Activated gamma-delta T cell treated with Interleukin-2 at 50 U/mL for 16 hours (primary cell): Measurements from ENCODE around the gene AK8.
"Not testable (repeated sequence)": the region's sequence is repeated elsewhere in the genome, so short reads cannot be mapped to it uniquely, and the experiment has no call there.

Experiments used
- DNase-seq: peaks from one replicate; pipeline ENCODE4 v3.0.0-alpha.2; 2020

Gene AK8

DNA sequence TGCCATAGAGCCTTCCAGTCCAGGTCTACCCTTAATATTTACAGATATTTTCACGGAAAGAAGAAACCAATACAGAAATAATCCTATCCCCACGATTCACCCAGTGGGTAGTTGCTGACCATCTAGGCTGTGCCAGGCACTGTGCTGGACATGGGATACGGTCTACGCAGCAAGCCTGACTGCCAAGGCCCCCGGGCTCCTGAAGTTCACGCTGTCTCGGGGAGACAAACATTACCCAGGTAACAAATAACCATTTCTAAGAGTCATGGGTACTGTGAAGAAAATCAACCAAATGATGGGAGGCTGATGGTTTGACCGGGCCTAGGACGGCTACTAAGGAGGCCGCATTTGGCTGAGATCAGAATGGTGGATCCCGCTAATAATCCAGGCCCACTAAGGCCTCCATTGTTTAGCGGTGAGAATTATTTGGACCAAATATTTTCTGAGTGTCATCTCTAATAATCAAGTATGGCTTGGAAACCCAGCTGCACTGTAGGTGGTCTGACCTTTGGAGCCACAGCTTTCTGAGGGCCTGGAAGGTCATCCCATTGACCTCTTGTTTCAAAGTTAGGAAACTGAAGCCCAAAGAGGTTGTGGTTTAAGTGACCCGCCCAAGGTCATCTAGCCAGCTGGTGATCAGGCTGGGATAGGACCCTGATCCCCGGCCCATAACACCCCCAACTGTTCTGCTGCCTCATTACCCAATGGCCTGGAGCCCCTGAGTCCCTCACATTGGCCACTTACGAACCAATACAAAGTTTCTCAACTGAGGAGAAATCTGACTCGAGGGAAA lies 82.4 kb downstream of the AK8 start:
- no peak for DNase-seq

DNA sequence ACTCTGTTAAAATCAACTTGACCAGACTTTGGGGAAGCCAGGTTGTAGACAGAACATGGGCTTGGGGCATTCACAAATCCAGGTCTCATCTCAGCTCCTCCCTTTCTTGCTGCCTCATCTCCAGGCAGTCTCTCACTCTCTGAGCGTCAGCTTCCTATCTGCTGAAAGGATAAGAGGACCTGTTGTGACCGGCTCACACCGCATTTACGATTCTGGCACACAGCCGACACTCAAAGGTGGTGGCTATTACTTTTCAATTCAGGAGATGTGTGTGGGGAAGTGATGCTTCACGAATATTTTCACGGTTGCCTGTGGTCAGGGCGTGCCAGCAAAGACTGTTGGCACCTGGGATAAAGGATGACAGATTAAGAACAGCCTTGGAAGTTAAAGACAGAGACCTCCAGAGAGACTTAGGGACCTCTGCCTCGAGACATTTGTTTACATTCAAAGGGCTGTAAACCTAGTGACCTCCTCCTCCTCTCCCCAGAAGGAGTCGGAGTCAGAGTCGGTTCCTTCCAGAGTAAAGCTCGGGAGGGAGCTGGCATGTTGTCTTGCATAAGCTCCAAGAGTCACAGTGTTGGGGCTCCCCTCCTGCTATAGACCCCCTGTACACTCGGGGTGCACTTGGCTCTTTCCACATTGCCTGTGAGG lies 83.2 kb downstream of the AK8 start:
- no peak for DNase-seq

DNA sequence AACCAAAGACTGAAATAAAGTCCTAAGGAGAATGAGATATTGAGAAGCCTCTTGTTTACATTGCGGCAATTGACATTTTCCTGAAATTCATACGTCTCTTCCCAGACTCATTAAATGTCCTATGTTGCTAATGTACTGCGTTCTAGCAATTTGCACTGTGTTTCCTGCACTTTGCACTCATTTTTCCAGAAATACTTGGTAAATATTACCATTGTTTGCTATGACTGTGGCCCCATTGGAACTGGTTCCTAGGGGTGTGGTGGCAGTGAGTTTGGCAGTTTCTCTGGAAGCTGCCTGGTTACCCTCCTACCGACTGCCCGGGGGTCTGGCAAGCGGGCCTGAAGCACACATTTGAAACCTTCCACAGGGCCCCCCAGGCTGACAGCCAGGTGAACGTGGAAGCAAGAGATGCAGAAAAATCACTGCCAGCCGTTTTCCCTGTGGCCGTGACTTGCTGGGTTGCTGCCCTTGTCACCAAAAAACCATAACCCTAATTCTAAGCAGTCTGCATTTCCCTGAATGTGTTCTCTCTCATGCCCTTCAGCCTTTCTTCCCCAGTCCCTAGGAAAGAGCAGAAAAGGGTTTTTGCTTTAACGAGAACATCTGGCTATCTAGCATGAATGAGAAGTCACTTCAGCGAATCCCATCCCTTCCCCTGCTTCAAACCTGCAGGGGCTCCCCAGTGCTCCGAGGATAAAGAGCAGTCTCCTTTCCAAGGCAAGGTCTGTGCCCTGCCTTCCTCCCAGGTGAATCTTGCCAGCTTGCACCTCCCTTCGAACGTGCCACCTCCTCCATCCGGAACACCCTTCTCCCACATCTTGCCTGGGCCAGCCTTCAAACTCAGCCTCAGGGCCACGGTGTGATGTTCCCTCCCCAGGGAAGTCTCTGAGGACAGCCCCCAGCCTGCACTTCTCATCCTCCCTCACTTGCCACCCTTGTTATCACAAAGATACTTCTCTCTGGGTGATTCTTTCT lies 84.2 kb downstream of the AK8 start:
- DNase-seq, result no peak

DNA sequence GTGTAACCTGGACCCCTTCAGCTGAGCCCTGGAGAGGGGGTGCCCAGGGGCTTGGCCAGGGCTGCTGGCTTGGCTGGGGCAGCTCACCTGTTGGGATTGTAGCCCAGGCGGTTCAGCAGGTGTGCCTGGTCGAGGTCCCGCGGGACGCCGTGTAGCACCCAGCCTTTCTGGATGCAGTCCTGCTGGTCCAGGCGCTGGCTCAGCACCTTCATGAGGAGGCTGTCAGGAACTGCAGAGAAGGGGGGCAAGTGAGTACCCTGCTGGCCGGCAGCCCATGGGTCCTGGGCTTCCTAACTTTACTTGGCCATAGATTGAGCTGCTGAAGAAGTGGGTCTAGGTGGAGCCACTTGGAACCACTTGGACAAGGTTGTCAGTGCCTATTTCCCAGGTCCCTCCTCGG lies 85.5 kb downstream of the AK8 start:
- no peak for DNase-seq

DNA sequence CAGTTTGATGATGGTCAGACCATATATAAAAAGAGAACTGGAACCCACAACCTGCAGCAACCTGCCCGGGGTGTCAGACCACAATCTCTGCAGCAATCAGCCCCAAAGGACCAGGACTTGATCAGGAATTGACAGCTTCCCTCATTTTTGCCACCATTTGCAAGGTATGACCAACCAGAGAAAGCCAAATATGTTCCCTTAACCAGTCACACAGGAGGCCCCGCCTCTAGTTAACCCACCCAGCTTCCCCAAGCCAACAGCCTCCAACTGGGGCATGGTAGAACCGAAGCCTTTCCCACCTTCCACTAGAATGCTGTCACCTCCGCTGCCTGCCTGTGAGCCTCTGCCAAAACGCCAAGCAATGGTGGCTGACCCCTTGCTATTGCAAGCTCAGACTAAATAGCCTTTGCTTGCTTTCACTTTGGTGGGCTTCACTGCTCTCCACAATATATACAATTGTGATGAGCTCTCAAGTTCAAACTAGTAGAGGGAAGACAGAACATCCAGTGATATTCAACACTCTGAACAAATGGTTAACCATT lies 86.3 kb downstream of the AK8 start:
- DNase-seq, result no peak

DNA sequence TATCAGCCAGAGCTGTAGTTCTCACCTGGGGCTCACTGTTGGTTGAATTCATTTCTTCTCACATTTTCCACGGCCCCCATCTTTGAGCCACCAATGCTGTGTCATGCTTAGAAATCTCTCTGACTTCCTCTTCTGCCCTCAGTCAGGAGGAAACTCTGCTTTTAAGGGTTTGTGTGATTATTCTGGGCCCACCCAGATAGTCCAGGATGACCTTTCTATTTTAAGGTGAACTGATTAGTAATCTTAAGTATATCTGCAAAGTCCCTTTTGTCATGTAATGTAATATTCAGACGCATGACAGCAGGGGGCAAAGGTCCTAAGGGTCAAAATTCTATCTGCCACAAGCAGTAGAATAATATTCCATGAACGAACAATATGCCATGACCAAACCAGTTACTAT lies 88.4 kb downstream of the AK8 start:
- no peak for DNase-seq

DNA sequence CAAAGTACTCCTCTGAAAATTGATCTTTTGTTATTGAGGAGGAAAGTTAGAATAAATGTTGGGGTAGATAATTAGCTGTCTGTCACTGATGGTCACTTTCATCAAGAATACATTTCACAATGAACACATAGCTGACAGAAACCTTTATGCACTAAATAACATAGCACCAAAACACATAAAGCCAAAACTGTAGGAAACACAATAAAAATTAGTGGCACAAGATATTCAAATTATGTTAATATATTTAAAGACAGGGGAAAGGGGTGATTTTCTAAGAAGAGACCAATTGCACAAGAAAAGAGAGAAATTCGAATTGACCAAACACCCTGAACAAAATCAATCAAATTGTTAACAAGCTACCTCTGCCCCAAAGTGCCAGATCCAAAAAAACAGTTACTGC lies 89.7 kb downstream of the AK8 start:
- no peak for DNase-seq

DNA sequence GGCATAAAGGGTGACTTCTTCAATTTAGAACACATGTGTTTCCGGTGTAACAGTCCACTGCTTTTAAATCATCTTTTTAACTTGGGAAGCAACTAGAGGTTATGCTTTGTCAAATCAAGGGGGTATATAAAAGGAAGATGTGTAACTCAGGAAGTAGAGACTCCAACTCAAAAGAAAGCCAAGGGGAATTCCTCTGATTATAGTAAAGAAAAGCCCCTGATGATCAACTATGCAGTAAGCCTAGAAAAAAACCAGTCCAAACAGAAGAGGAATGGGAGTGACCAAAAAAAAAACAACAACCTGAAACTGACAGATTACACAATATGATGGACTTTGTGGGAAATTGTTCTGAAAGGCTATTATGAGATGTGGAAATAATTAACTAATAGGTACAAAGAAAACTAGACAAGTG lies 90.3 kb downstream of the AK8 start:
- DNase-seq, result no peak

DNA sequence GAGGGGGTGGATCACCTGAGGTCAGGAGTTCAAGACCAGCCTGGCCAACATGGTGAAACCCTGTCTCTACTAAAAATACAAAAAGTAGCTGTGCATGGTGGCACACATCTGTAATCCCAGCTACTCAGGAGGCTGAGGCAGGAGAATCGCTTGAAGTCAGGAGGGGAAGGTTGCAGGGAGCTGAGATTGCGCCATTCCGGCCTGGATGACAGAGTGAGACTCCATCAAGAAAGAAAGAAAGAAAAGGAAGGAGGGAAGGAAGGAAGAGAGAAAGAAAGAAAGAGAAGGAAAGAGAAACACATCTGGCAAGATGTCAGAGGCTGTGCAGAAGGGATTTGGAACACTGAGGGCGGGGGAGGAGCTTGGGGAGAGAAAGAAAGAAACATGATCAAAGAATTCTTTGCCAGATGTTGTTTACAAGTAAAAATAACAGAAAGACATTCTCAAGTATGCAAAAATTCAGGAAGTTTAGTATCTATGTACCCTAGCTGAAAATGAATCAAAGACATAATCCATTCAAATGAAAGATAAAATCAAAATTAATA lies 93.7 kb downstream of the AK8 start:
- no peak for DNase-seq

DNA sequence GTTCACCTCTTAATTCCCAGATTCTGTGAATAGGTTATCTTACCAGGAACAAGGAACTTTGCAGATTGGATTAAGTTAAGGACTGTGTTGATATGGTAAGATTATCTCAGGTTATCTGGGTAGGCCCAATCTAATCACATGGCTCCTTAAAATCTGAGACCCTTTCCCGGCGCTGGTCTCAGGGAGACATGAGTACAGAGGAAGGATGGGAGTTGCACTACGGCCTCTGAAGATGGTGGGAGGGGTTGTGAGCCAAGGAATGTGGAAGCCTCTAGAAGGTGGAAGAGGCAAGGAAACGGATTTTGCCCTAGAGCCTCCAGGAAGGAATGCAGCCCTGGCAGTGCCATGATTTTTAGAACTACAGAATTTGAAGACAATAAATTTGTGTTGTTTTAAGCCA lies 95.1 kb downstream of the AK8 start:
- no peak for DNase-seq

DNA sequence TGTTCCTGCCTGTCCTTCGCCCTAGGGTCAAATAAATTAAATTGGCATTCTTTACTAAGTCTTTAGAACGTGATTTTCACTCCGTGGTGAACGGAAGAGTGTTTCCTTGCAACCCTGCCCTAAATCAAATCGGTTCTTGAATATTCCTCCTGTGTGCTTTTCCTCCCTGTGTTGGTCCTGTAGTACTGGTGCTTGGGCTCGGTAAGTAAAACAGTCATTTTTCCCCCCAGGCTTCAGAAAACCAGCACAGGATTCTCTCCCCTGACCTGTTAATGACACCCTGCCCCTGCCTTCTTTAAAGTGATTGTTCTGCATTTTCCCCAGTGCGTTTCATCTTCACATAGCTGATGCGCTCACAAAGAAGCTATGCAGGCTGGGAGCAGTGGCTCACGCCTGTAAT lies 96.0 kb downstream of the AK8 start:
- no peak for DNase-seq

DNA sequence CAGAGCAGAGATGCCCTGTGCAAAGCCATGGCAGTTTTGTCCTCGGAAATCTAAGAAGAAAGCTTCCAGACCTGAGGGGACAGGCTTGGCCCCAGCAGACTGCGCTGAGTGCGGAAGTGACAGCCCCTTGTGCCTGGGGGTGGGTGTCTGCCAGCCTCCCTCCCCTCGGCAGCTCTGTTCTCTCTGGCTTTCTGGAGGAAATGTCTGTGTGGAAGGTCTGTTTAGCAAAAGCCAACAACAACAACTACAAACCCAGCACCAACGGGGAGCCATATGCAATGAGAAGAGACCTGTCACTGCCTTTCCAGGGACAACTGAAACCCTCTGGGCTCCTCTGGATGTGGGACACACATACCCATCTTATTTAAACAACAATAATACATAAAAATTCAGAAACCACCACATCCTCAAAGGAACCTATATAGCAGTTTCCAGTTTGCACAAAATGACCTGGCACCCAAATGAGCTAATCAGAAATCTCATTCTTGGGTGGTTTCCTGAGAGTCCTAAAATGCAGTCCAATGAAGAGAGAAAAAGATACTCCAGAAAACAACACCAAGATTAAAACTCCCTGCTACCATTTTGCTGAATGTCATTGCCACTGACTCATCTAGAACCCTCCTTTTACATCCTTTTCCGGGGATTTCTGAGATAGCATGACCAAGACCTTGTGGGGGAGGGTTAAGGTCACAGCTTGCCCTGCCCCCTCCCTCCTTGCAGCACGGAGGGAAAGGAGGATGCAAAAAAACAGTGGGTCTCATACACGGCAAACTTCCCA lies 97.7 kb downstream of the AK8 start:
- no peak for DNase-seq

DNA sequence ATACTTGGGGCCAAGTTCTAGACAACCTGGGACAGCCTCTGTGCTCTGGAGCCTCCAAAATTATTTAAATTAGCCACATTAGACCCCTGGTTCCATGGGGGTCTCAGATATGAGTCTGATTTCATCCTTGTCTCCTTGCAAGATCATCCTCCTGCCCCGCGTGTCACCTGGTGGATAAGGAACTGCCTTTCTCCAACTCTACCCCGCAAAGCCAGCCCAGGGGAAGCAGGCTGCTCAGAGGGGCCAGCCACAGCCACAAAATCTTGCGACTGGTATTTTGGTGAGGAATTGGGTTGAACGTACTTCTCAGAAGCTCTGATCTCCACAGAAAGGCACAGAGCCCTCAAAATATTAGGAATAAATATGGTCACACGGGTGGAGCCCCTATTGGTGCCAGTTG lies 101.2 kb downstream of the AK8 start:
- no peak for DNase-seq

DNA sequence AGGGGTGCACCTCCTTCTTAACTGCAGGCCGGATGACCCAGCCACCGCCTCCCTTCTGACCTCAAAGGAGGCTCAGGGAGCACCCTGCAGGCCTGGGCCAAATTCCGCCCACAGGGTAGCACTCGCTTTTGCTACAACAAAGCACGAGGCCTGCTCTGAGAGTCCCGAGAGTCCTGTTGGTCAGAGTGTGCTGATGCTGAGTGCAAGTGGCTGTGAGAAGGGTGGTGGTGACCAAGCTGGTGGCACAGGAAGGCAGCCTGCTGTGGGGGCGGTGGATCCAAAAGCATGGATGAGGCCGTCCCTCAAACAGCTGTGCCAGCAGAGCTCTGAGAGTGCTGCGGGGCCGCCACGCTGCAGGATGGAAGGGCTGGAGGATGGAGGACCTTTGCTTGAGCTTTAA lies 101.8 kb downstream of the AK8 start:
- no peak for DNase-seq

DNA sequence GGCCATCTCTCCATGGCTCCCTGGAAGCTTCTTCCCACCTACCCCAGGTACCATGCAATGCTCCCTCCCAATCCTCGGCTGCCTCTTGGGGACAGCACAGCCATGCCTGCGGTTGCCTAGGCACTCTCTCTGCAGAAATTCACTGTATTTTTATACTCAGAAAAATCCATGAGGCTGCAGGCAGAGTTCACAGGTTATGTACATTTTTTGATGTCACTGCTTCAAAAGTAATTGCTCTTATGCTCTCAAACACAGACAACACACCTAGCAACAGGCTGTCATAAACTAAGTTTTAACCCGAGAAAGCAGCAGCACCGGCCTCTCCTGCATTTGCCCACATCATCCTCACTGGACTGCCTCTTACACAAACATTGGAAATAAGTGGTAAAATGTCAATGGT lies 102.4 kb downstream of the AK8 start:
- DNase-seq, result no peak

DNA sequence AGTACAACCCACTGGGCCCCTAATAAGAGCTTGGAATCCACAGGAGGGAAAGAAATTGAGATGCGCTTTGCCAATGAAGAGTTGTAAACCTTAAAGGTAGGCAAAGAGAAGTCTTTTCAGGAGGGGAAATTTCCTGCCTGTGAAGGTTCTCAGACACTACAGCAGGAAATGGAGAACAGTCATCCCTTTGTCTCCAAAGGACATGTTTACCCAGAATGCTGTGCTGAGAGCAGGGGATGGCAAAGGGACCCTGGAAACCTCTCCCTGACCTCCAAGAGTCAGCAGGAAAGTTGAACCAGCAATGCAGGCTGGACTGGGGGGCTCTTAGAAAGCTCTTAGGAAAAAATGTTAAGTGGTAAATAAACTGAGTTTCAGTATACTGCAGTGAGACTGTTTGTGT lies 103.2 kb downstream of the AK8 start:
- no peak for DNase-seq

DNA sequence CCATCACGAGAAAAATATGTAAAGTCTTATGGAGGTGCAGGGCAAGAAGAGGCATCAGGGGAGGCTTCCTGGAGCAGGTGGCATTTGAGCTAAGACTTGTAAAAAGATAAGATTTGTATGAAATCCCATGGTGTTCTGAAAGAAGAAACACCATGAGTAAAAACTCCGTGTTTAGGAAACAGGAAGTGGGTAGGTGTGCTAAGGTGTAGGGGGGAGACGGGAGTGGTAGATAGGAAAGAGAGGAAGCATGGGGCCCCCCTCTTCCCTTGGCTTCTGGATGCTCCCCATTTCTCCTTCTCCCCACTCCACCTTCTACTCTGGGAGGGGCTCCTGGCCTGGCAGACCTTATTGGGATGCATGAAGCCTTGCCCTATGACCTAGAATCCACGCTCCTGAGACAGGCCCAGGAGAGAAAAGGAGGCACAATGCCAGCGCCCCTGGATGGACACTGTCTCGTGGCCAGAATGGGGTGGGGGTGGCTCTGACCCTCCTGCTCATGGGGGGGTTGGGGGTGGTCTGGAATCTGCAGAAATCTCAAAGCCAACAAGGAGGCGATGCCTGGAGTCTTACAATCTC lies 104.2 kb downstream of the AK8 start:
- DNase-seq, result no peak

DNA sequence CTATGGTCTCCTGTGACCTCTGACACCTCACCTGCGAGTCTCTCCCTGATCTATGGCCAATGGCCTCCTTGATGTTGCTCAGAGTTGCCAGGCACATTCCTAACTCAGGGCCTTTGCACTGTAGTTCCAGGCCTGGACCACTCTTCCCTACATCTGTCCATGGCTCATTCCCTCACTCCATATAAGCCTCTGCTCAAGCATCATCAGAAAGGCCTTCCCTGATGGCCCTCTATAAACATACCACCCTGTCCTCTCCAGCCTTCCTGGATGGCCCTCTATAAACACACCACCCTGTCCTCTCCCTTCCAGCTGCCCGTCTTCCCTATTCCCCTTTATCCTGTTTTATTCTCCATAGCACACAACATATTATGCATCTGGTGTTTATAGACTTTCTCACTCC lies 105.0 kb downstream of the AK8 start:
- DNase-seq, result no peak

DNA sequence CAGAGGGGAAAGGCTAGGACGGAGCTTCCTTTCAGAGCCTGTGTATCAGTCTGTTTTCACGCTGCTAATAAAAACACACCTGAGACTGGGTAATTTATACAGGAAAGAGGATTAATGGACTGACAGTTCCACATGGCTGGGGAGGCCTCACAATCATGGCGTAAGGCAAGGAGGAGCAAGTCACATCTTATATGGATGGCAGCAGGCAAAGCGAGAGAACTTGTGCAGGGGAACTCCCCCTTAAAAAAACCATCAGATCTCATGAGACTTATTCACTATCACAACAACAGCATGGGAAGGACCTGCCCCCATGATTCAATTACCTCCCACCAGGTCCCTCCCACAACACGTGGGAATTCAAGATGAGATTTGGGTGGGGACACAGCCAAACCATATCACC lies 106.3 kb downstream of the AK8 start:
- DNase-seq, result not testable (repeated sequence)

DNA sequence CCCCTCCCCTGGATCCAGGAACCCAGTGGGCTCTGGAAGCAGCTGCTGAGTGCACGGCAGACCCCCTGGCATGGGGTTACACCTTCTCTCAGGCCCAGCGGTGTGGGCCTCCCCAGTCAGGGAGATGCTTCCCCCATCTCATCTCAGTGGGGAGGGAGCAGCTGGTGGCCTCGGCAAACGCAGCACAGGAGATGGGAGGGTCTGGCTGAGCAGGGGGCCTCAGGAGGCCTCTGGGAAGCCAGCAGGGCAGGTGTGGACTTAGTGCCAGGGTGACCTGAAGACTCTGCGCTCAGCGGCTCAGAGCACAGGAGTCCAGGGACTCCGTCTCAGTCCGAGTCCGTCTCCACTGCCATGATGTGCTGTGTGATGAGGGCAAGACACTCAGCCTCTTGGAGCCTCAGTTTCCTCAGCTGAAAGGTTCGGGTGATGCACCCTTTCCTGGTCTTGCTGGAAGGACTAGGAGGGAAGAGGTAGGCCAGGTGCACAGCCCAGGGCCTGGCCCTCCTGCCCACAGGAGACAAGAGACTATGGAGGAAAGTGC lies 107.2 kb downstream of the AK8 start:
- no peak for DNase-seq
